GM18511 (cell line): ENCODE measurements around the gene TLR7.
A peak's percentile ranks its signal among the peaks of the same experiment; 100 is the strongest.

Source experiments
- ATAC-seq: cut with Tn5 transposase; IDR thresholded peaks from one replicate; pipeline ENCODE4 v1.9.1; 2021; ENCODE audit warnings: mild to moderate bottlenecking, moderate library complexity; ENCODE audit not compliant: unreplicated experiment

Gene TLR7

GRCh38 chrX:12890467-12890866 lies 23.6 kb downstream of the TLR7 start:
- peak; percentile 69 for ATAC-seq

- ATAC-seq, result no peak
These were observed 24.3 kb downstream of the TLR7 start for GRCh38 chrX:12891171-12891570.

- peak; percentile 57 for ATAC-seq
These were observed 25.1 kb downstream of the TLR7 start for GRCh38 chrX:12891915-12892506.

GRCh38 chrX:12892716-12893115 lies 25.8 kb downstream of the TLR7 start:
- ATAC-seq, result no peak

- no peak for ATAC-seq
These were observed 27.5 kb downstream of the TLR7 start for GRCh38 chrX:12894074-12895030.

GRCh38 chrX:12895866-12896265 lies 29.0 kb downstream of the TLR7 start:
- ATAC-seq, result no peak

- no peak for ATAC-seq
These were observed 30.1 kb downstream of the TLR7 start for GRCh38 chrX:12896935-12897334.

GRCh38 chrX:12898073-12898472 lies 31.2 kb downstream of the TLR7 start:
- ATAC-seq, result no peak

GRCh38 chrX:12899506-12899905 lies 32.6 kb downstream of the TLR7 start:
- no peak for ATAC-seq

GRCh38 chrX:12901486-12901885 lies 34.6 kb downstream of the TLR7 start:
- ATAC-seq, result no peak

GRCh38 chrX:12903646-12904045 lies 36.8 kb downstream of the TLR7 start:
- ATAC-seq, result no peak

- no peak for ATAC-seq
These were observed 39.3 kb downstream of the TLR7 start, which contains the start of gene TLR8 for GRCh38 chrX:12906046-12906761. Gene TLR8 (plus strand): TSS chrX:12906620. CDS start chrX:12906707, 87 bp downstream.

GRCh38 chrX:12910423-12911121 lies 43.7 kb downstream of the TLR7 start:
- ATAC-seq, result no peak

- no peak for ATAC-seq
These were observed 44.2 kb downstream of the TLR7 start for GRCh38 chrX:12911122-12911470.

GRCh38 chrX:12912791-12913482 lies 46.1 kb downstream of the TLR7 start:
- ATAC-seq, result no peak

- ATAC-seq, result no peak
These were observed 50.9 kb downstream of the TLR7 start for GRCh38 chrX:12917753-12918152.

GRCh38 chrX:12919051-12919450 lies 52.2 kb downstream of the TLR7 start:
- no peak for ATAC-seq

GRCh38 chrX:12919620-12920019 lies 52.7 kb downstream of the TLR7 start:
- no peak for ATAC-seq

GRCh38 chrX:12920990-12921389 lies 54.1 kb downstream of the TLR7 start:
- ATAC-seq, result no peak

- ATAC-seq, result no peak
These were observed 55.2 kb downstream of the TLR7 start for GRCh38 chrX:12921886-12922598.
